NCI-H82 (cell line): ENCODE results near the gene CCN6.

Experiments
- DNase-seq: peaks from one replicate; lab custom pipeline; 2025; lab: John Stamatoyannopoulos, UW

Gene CCN6

GRCh38 chr6:112114577-112115223 is 60.8 kb downstream of the CCN6 start:
- DNase-seq, result peak; percentile 26

GRCh38 chr6:112116221-112116620 is 62.3 kb downstream of the CCN6 start:
- DNase-seq, result peak; percentile 32

GRCh38 chr6:112117554-112117953 is 63.6 kb downstream of the CCN6 start:
- no peak for DNase-seq

- no peak for DNase-seq
These were observed 64.1 kb downstream of the CCN6 start for GRCh38 chr6:112118034-112118433.
